ENCODE measurements around the gene PPM1H.
"Not testable (repeated sequence)": the region's sequence is repeated elsewhere in the genome, so short reads cannot be mapped to it uniquely, and the experiment has no call there.

The PPM1H gene

DNA sequence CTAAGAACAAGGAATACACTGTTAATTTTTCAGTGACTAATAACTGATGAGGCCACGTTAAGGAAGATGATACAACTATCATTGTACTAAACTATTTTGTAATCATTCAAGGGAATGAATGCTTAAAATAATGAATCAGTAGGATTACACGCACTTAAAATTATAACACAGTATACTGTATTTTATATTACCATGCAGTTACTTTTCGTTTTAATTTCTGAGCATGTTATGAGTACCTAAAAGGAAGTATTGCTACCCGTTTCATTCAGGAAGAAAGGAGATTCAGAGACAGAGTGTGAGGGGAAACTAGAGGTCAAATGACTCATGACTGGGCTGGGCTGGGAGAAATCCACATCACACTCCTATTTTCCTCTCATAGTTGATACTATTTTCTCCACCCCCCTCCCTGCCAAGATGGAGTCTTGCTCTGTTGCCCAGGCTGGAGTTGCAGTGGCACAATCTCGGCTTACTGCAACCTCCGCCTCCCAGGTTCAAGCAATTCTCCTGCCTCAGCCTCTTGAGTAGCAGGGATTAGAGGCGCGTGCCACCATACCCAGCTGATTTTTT is 202.0 kb downstream of the PPM1H start:
- Histone ChIP-seq H3K9me3 (ENCODE audit: control insufficient read depth, insufficient read depth, low read length) (no peaks in the 10 kb centered on the region), H3K4me3 (ENCODE audit: low read depth, low read length) (no peak overlapping the region), H3K9ac (ENCODE audit: low read depth, low read length) (no peak overlapping the region), H3K4me1 (ENCODE audit: control insufficient read depth, insufficient read depth, low read length) (peaks cover 21% of the 10 kb centered on the region), H3K36me3 (ENCODE audit: control insufficient read depth, insufficient read depth, low read length) (peaks cover 8% of the 10 kb centered on the region; the same call in 1 of the 2 replicates), H3K27ac (ENCODE audit: low read depth, low read length) (no peak overlapping the region), H3K27me3 (ENCODE audit: control insufficient read depth, insufficient read depth, low read length) (no peaks in the 10 kb centered on the region)

DNA sequence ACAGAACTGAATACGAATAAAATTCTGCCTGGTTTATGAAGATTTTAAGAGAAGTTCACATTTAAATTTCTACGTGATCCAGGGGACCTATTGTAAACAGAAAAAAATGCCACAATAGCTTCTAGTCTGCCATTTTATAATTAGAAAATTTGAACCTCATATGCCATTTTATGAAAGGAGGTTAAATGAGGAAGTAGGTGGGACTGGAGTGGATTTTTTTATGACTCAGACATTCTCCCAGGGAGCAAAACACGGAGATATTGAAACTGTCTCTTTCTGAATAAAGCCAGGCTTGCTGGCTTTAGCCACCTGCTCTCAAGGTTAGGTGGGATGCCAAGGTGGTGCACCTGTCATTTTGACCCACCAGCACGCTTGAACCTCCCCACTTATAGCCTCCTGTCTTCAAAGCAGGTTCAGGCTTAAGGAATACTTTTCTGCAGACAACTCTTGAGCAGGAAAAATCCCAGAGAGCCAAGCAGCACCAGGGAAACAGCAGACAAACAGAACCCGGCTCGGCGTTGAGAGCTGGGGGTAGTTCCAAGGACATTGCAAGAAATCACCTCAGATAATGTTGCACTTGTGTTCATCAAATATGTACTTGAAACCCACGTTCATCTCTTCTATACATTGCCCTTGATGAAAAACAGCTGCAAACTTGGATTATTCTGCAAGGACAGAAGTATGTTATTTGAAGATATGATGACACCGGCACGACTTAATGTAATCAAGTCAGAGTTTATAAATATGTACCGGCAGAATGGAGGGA is 203.7 kb downstream of the PPM1H start:
- no peaks in the 10 kb centered on the region for H3K9me3 ChIP-seq (ENCODE audit: control insufficient read depth, insufficient read depth, low read length)
- H3K4me3 ChIP-seq (ENCODE audit: low read depth, low read length) = no peak overlapping the region
- H3K27me3 ChIP-seq (ENCODE audit: control insufficient read depth, insufficient read depth, low read length) = no peaks in the 10 kb centered on the region
- H3K9ac ChIP-seq (ENCODE audit: low read depth, low read length) = no peak overlapping the region
- H3K4me1 ChIP-seq (ENCODE audit: control insufficient read depth, insufficient read depth, low read length) = peaks cover 19% of the 10 kb centered on the region
- peaks cover 2% of the 10 kb centered on the region; the same call in 1 of the 2 replicates for H3K36me3 ChIP-seq (ENCODE audit: control insufficient read depth, insufficient read depth, low read length)
- H3K27ac ChIP-seq (ENCODE audit: low read depth, low read length) = no peak overlapping the region

DNA sequence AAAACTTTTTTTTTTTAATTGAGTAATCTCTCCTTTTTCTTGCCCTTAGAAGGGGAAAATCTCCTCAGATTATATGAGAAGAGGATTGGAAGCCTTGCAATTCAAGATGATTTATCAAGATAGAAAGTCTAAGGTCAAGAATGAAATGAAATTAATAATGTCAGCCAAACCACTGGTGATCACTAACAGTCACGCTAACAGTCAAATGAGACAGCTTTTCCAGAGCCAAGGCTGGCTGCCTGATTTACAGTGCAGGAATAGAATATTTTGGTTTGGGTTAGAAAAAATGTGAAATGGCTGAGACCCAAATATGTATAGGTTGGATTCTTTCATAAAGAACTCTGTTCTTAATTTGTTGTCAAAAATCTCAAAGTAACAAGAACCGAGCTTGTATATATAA is 204.3 kb downstream of the PPM1H start:
- Histone ChIP-seq H3K9ac (ENCODE audit: low read depth, low read length) (no peak overlapping the region), H3K27me3 (ENCODE audit: control insufficient read depth, insufficient read depth, low read length) (no peaks in the 10 kb centered on the region), H3K36me3 (ENCODE audit: control insufficient read depth, insufficient read depth, low read length) (no peaks in the 10 kb centered on the region), H3K9me3 (ENCODE audit: control insufficient read depth, insufficient read depth, low read length) (no peaks in the 10 kb centered on the region), H3K27ac (ENCODE audit: low read depth, low read length) (peak overlapping the region; percentile 61), H3K4me3 (ENCODE audit: low read depth, low read length) (no peak overlapping the region), H3K4me1 (ENCODE audit: control insufficient read depth, insufficient read depth, low read length) (peaks cover 23% of the 10 kb centered on the region)

DNA sequence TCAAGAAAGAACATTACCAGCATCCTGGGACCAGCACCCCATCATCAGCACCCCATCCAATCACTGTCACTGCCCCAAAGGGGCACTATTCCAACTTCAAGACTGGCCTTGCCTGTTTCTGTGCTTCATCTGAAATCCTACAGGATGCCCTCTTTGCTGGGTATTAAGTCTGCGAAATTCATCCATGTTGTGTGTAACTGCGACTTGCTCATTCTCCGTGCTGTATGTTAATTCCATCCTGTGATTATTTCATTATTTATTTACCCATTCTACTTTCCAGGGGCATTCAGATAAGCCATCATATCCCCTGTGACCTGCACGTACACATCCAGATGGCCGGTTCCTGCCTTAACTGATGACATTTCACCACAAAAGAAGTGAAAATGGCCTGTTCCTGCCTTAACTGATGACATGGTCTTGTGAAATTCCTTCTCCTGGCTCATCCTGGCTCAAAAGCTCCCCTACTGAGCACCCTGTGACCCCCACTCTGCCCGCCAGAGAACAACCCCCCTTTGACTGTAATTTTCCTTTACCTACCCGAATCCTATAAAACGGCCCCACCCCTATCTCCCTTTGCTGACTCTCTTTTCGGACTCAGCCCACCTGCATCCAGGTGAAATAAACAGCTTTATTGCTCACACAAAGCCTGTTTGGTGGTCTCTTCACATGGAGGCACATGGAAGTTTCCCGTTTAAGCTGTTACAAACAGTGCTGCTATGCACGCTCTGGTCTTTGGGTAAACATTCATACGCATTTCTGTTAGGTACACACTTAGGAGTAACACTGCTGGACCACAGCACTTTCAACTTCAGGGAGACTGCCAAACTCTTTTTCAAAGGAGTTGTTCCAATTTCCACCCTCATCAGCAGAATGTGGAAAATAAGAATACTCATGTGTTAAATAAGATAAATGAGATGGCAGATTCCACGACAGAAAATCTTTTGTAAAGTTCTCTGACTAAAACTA is 205.1 kb downstream of the PPM1H start:
- not testable (repeated sequence) for H3K27me3 ChIP-seq (ENCODE audit: control insufficient read depth, insufficient read depth, low read length); H3K9ac ChIP-seq (ENCODE audit: low read depth, low read length); H3K4me3 ChIP-seq (ENCODE audit: low read depth, low read length); H3K36me3 ChIP-seq (ENCODE audit: control insufficient read depth, insufficient read depth, low read length); H3K9me3 ChIP-seq (ENCODE audit: control insufficient read depth, insufficient read depth, low read length)
- Histone ChIP-seq H3K27ac (ENCODE audit: low read depth, low read length) (peak overlapping the region; percentile 61), H3K4me1 (ENCODE audit: control insufficient read depth, insufficient read depth, low read length) (peaks cover 31% of the 10 kb centered on the region)

DNA sequence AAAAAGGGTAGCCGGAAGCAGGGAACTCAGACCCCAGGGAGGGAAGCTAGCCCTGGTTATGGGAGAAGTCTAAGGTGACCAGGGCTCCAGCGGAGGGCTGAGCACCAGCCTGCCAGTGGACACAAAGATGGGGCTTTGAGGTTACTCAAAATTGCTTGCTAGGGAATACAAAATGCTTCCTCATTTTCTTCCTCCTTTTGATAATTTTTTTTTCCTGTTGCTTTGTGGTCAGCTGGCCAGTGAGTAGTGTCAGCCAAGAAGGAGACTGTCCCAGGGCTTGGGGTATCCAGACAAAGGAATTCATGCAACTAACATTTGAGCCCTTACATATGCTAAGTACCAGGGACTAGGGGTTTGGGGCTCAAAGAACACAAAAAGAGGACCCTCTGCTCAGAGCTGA is 206.2 kb downstream of the PPM1H start:
- Histone ChIP-seq H3K4me3 (ENCODE audit: low read depth, low read length) (no peak overlapping the region), H3K36me3 (ENCODE audit: control insufficient read depth, insufficient read depth, low read length) (no peaks in the 10 kb centered on the region), H3K4me1 (ENCODE audit: control insufficient read depth, insufficient read depth, low read length) (peaks cover 42% of the 10 kb centered on the region), H3K27me3 (ENCODE audit: control insufficient read depth, insufficient read depth, low read length) (no peaks in the 10 kb centered on the region), H3K9ac (ENCODE audit: low read depth, low read length) (no peak overlapping the region), H3K27ac (ENCODE audit: low read depth, low read length) (peak overlapping the region; percentile 6), H3K9me3 (ENCODE audit: control insufficient read depth, insufficient read depth, low read length) (no peaks in the 10 kb centered on the region)

DNA sequence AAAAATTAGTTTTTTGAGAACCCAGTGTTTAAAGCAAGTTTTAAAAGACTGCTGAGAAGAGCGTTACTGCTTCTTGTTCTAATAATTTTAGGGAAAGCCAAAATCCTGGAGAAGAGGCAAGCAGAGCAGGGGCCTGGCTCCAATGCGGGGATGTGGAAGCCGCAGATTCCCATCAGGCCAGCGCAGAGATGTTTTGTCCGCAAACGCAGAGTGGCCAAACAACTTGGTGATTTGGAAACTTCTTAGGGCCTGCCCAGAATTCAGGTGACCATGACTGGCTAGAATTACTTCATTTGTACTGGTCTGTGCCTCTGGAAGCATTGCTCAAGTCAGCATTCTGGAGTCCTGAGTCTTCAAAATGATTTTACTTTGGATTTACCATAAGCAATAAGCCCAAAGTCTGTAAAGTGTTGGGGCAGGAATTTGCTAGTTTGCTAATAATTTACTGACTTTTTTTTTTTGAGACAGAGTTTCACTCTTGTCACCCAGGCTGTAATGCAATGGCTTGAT is 208.4 kb downstream of the PPM1H start:
- no peaks in the 10 kb centered on the region for H3K9me3 ChIP-seq (ENCODE audit: control insufficient read depth, insufficient read depth, low read length)
- no peak overlapping the region for H3K27ac ChIP-seq (ENCODE audit: low read depth, low read length)
- H3K4me1 ChIP-seq (ENCODE audit: control insufficient read depth, insufficient read depth, low read length) = peaks cover 44% of the 10 kb centered on the region

DNA sequence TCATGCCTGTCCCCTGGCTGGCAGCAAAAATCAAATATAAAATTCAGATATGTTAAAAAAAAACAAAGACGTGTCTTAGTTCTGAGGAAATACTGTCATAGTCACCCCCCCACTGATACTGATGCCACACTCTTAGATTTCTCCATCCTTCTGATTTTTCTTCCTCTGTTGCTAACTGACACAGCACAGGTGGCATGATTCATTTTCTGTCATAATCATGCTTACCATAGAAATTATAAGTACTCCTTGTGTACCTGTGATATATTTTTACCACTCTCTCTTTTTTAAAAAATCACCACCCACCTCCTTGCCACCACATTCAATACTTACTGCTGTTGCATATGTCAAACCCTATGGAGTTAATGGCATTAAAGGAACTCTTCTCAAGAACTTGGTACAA is 209.2 kb downstream of the PPM1H start:
- Histone ChIP-seq H3K9me3 (ENCODE audit: control insufficient read depth, insufficient read depth, low read length) (no peaks in the 10 kb centered on the region), H3K27me3 (ENCODE audit: control insufficient read depth, insufficient read depth, low read length) (no peaks in the 10 kb centered on the region), H3K36me3 (ENCODE audit: control insufficient read depth, insufficient read depth, low read length) (no peaks in the 10 kb centered on the region), H3K27ac (ENCODE audit: low read depth, low read length) (peak overlapping the region; percentile 87), H3K4me1 (ENCODE audit: control insufficient read depth, insufficient read depth, low read length) (peaks cover 44% of the 10 kb centered on the region), H3K4me3 (ENCODE audit: low read depth, low read length) (no peak overlapping the region), H3K9ac (ENCODE audit: low read depth, low read length) (no peak overlapping the region)

More for the DNA sequence above, 208.4 kb downstream of the PPM1H start:
- H3K27me3 ChIP-seq (ENCODE audit: control insufficient read depth, insufficient read depth, low read length) = no peaks in the 10 kb centered on the region
- no peaks in the 10 kb centered on the region for H3K36me3 ChIP-seq (ENCODE audit: control insufficient read depth, insufficient read depth, low read length)
- H3K9ac ChIP-seq (ENCODE audit: low read depth, low read length) = no peak overlapping the region
- no peak overlapping the region for H3K4me3 ChIP-seq (ENCODE audit: low read depth, low read length)

DNA sequence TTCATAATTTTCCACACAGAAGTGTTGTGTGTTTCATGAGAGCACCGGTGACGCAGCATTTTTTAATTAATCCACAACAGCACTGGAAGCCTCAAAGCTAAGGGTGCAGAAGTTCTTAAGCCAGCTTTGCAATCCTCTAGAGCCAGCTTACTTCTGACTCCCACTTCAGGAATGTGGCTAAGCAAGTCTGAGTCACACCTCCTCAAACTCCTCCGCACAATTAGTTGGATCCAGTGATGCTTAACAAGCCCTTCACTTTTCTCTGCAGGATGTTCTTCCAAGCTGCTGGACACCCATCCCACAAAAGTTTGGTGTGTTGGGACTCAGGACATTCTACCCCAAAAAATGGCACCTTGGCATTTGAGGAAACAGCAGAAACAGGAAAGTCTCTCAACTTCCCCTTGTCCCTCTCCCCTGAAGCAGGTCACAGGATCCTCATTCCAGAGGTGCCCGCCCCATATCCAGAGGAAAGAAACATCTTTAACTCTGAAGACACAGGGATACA is 210.0 kb downstream of the PPM1H start:
- Histone ChIP-seq H3K9me3 (ENCODE audit: control insufficient read depth, insufficient read depth, low read length) (no peaks in the 10 kb centered on the region), H3K4me1 (ENCODE audit: control insufficient read depth, insufficient read depth, low read length) (peaks cover 42% of the 10 kb centered on the region), H3K4me3 (ENCODE audit: low read depth, low read length) (peak overlapping the region; percentile 14; the same call in 1 of the 2 replicates), H3K36me3 (ENCODE audit: control insufficient read depth, insufficient read depth, low read length) (no peaks in the 10 kb centered on the region), H3K27ac (ENCODE audit: low read depth, low read length) (peak overlapping the region; percentile 87), H3K9ac (ENCODE audit: low read depth, low read length) (no peak overlapping the region), H3K27me3 (ENCODE audit: control insufficient read depth, insufficient read depth, low read length) (no peaks in the 10 kb centered on the region)

DNA sequence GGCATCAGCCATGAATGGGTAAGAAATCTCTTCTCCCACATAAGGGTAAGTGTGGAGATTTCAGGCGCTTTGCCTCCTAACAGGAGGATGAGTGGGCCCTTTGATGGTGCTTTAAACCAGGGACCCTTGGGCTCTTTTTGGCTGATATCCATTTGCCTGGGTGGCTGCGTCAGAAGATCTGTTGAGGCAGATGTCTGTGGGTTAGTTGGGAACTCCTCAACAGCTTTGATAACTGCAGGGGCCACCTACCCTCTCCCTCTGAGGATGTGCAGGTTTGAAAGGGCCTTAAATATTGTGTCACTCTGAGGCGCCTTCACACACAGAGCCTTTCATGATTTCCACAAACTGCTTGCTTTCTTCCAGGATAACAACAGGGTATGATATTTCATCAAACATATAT is 210.7 kb downstream of the PPM1H start:
- Histone ChIP-seq H3K4me3 (ENCODE audit: low read depth, low read length) (no peak overlapping the region), H3K4me1 (ENCODE audit: control insufficient read depth, insufficient read depth, low read length) (peaks cover 38% of the 10 kb centered on the region), H3K9me3 (ENCODE audit: control insufficient read depth, insufficient read depth, low read length) (no peaks in the 10 kb centered on the region), H3K27me3 (ENCODE audit: control insufficient read depth, insufficient read depth, low read length) (no peaks in the 10 kb centered on the region), H3K27ac (ENCODE audit: low read depth, low read length) (peak overlapping the region; percentile 71), H3K9ac (ENCODE audit: low read depth, low read length) (peak overlapping the region; percentile 4; the same call in 1 of the 2 replicates), H3K36me3 (ENCODE audit: control insufficient read depth, insufficient read depth, low read length) (peaks cover 7% of the 10 kb centered on the region; the same call in 1 of the 2 replicates)

DNA sequence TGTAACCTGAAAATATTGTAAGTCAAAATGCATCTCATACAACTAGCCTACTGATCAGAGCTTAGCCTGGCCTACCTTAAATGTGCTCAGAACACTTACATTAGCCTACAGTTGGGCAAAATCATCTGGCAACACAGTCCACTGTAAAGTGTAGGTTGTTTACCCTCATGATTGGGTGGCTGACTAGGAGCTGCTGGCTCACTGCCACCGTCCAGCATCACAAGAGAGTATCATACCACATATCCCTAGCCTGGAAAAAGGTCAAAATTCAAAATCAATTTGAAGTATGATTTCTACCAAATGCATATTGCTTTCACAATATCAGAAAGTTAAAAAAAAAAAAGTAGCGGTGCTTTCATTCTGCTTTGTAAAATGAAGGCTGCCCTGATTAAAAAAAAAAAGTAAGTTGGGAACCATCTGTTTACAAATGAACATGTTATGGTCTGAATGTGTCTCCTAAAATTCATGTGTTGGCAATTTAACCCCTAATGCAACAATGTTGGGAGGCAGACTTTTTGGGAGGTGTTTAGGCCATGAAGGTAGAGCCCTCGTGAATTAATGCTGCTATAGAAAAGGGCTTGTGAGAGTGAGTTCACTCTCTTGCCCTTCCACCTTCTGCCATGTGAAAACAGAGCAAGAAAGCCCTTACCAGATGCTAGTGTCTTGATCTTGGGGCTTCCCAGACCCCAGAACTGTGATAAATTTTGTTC is 211.8 kb downstream of the PPM1H start:
- Histone ChIP-seq H3K4me3 (ENCODE audit: low read depth, low read length) (no peak overlapping the region), H3K27me3 (ENCODE audit: control insufficient read depth, insufficient read depth, low read length) (no peaks in the 10 kb centered on the region), H3K9me3 (ENCODE audit: control insufficient read depth, insufficient read depth, low read length) (no peaks in the 10 kb centered on the region), H3K4me1 (ENCODE audit: control insufficient read depth, insufficient read depth, low read length) (peaks cover 28% of the 10 kb centered on the region), H3K9ac (ENCODE audit: low read depth, low read length) (no peak overlapping the region), H3K27ac (ENCODE audit: low read depth, low read length) (no peak overlapping the region), H3K36me3 (ENCODE audit: control insufficient read depth, insufficient read depth, low read length) (peaks cover 8% of the 10 kb centered on the region; the same call in 1 of the 2 replicates)

All from HUES48 (cell line).